NCI-H1105 (cell line): ENCODE data around the gene HORMAD2.
A peak's percentile ranks its signal among the peaks of the same experiment; 100 is the strongest.
"Not testable (repeated sequence)": the region's sequence is repeated elsewhere in the genome, so short reads cannot be mapped to it uniquely, and the experiment has no call there.

Experiments used
- DNase-seq: peaks from one replicate; lab custom pipeline; 2025; lab: John Stamatoyannopoulos, UW

HORMAD2 gene

GRCh38 chr22:30191040-30191701 lies 110.9 kb downstream of the HORMAD2 start:
- DNase-seq = no peak

- no peak for DNase-seq
Measured at GRCh38 chr22:30192427-30192826, 112.2 kb downstream of the HORMAD2 start.

GRCh38 chr22:30193031-30193775 lies 112.9 kb downstream of the HORMAD2 start:
- no peak for DNase-seq

GRCh38 chr22:30195245-30196140 lies 115.2 kb downstream of the HORMAD2 start:
- DNase-seq = no peak

- peak; percentile 68 for DNase-seq
Measured at GRCh38 chr22:30196141-30196879, 116.0 kb downstream of the HORMAD2 start.

GRCh38 chr22:30196880-30197336 lies 116.6 kb downstream of the HORMAD2 start:
- no peak for DNase-seq

- DNase-seq = no peak
Measured at GRCh38 chr22:30197389-30197788, 117.1 kb downstream of the HORMAD2 start.

- no peak for DNase-seq
Measured at GRCh38 chr22:30198152-30198825, 118.0 kb downstream of the HORMAD2 start.

- no peak for DNase-seq
Measured at GRCh38 chr22:30198921-30199320, 118.7 kb downstream of the HORMAD2 start.

GRCh38 chr22:30200905-30201304 lies 120.6 kb downstream of the HORMAD2 start:
- DNase-seq = not testable (repeated sequence)

- DNase-seq = no peak
Measured at GRCh38 chr22:30201945-30202344, 121.7 kb downstream of the HORMAD2 start.

- no peak for DNase-seq
Measured at GRCh38 chr22:30202531-30203006, 122.3 kb downstream of the HORMAD2 start.

GRCh38 chr22:30204015-30204741 lies 123.9 kb downstream of the HORMAD2 start:
- DNase-seq = no peak

- no peak for DNase-seq
Measured at GRCh38 chr22:30204742-30205111, 124.5 kb downstream of the HORMAD2 start.

- DNase-seq = no peak
Measured at GRCh38 chr22:30205281-30206115, 125.2 kb downstream of the HORMAD2 start.

GRCh38 chr22:30206944-30207343 lies 126.7 kb downstream of the HORMAD2 start:
- DNase-seq = no peak

GRCh38 chr22:30208631-30209603 lies 128.7 kb downstream of the HORMAD2 start:
- no peak for DNase-seq

- no peak for DNase-seq
Measured at GRCh38 chr22:30209642-30210041, 129.4 kb downstream of the HORMAD2 start.
